ENCODE results near the gene SREBF1. TPM values are rescaled to one million over a fixed set of nuclear protein-coding genes. Genes with fewer than 3 reads are reported as not detected.

SREBF1 gene
- total RNA-seq, 1 donor from 2014 or later: 51.6 TPM

DNA sequence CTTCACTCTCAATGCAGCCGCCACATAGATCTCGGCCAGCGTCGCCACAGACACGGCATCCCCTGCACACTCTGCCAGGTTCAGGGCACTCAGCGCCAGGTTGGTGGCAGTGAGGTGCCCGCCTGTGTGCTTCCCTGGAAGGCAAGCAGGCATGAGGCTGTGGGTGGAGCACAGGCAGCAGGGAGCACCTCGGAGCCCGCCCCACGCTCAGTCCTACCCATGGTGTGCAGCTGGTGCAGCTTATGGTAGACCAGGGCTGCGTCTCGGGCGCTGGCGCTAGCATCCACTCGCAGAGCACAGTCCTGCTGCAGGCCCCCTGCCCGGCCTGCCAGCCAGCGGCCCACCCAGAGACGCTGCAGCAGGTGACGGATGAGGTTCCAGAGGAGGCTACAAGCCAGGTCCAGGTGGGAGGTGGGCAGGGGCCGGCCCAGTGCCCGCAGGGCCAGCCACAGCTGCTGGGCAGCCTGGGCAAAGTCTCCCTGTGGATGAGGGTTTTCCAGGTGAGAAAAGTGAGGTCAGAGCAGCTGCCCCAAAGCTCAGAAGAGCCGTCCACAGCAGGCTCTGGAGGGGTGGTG lies 20.5 kb downstream of the SREBF1 start:
- H3K4me3 ChIP-seq (ENCODE audit: low read depth, low read length): no peak overlapping the region
- FAIRE-seq: no peak
- H3K36me3 ChIP-seq (ENCODE audit: control insufficient read depth, insufficient read depth, low read length): peaks cover 65% of the 10 kb centered on the region
- TF ChIP-seq, protein P1, sequence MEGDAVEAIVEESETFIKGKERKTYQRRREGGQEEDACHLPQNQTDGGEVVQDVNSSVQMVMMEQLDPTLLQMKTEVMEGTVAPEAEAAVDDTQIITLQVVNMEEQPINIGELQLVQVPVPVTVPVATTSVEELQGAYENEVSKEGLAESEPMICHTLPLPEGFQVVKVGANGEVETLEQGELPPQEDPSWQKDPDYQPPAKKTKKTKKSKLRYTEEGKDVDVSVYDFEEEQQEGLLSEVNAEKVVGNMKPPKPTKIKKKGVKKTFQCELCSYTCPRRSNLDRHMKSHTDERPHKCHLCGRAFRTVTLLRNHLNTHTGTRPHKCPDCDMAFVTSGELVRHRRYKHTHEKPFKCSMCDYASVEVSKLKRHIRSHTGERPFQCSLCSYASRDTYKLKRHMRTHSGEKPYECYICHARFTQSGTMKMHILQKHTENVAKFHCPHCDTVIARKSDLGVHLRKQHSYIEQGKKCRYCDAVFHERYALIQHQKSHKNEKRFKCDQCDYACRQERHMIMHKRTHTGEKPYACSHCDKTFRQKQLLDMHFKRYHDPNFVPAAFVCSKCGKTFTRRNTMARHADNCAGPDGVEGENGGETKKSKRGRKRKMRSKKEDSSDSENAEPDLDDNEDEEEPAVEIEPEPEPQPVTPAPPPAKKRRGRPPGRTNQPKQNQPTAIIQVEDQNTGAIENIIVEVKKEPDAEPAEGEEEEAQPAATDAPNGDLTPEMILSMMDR (IDR thresholded peaks at IDR 0.05; ENCODE audit: insufficient read depth, low read length, severe bottlenecking): no peak
- no peak for DNase-seq (ENCODE audit: low read depth)
- H3K27me3 ChIP-seq (ENCODE audit: control insufficient read depth, insufficient read depth, low read length): no peaks in the 10 kb centered on the region

DNA sequence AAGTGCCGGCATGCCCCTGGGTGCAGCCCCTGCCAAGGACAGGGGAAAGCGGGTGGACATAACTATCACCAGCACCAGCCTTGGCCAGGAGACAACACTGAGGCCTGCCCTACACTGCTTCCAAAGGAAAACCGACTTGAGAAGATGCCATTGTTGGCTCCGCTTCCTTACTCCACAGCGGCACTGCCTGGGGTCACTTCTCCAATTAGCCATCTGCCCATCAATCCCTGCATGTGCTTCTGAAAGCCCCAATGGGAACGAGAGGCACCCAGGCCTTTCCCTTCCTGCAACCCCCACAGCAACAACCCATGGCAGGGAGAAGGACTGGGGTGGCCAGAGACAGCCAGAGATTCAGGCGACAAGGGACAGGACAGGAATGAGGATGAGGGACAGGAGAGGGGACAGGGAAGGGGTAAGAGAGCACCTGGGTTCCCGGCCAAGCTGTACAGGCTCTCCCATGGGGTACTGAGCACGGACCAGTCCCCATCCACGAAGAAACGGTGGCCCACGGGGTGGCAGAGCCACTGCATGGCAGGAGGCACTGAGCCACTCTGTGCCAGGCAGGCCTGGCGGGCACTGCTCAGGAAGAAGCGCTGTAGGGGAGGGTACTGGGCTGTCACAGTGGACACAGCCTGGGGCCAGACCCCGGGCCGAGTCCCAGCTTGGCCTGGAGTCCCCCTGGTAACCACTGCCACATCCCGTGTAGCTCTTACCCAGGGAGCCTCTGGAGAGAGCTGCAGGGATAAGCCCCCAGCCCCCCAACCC lies 21.2 kb downstream of the SREBF1 start:
- DNase-seq (ENCODE audit: low read depth) (no peak), FAIRE-seq (no peak)
- H3K27me3 ChIP-seq (ENCODE audit: control insufficient read depth, insufficient read depth, low read length): no peaks in the 10 kb centered on the region
- no peak overlapping the region for H3K4me3 ChIP-seq (ENCODE audit: low read depth, low read length)
- TF ChIP-seq, protein P1 (IDR thresholded peaks at IDR 0.05; ENCODE audit: insufficient read depth, low read length, severe bottlenecking): no peak
- peaks cover 64% of the 10 kb centered on the region for H3K36me3 ChIP-seq (ENCODE audit: control insufficient read depth, insufficient read depth, low read length)

GRCh38 chr17:17815062-17815406 lies 21.8 kb downstream of the SREBF1 start:
- Histone ChIP-seq H3K36me3 (ENCODE audit: control insufficient read depth, insufficient read depth, low read length) (peaks cover 61% of the 10 kb centered on the region), H3K27me3 (ENCODE audit: control insufficient read depth, insufficient read depth, low read length) (no peaks in the 10 kb centered on the region), H3K4me3 (ENCODE audit: low read depth, low read length) (no peak overlapping the region)
- DNase-seq (ENCODE audit: low read depth) (no peak), FAIRE-seq (no peak)
- TF ChIP-seq, protein P1 (IDR thresholded peaks at IDR 0.05; ENCODE audit: insufficient read depth, low read length, severe bottlenecking): no peak

DNA sequence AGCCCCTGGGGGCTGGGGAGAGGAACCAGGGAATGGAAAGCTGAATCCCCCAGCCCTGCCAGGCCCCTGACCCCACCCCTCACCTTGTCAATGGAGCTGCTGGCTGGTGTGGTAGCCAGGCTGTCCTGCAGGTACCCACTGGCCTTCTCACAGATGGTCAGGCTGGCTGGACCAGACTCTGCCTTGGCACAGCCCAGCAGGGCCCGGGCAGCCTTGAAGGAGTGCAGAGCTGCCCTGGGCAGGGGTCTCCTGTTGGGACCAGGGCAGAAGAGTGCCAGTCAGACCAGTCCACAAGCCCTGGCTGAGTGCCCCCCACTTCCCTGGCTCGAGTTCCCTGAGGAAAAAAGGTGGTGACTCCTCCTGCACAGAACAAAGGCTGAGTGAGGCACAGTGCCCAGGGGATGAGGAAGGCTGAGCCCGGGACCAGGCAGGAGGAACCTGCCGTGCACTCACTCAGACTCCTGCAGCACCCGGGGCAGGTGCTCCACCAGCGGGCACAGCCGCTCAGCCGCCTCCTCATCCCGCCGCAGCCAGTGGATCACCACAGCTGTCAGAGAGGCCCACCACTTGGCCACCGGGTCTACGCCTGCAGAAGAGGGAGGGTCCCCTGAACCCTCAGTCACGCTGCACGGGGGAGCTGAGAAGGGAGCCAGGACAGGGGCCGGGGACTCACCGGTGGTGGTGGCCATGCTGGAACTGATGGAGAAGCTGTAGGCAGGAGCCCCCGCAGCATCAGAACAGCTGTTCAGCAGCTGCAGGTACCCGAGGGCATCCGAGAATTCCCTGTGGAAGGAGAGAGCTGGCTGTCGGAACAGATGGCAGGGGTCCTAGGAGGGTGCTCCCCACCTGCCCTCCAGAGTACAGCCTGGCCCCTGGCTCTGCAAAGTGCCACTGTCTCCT lies 22.4 kb downstream of the SREBF1 start:
- FAIRE-seq: no peak
- peaks cover 56% of the 10 kb centered on the region for H3K36me3 ChIP-seq (ENCODE audit: control insufficient read depth, insufficient read depth, low read length)

GRCh38 chr17:17813725-17814095 lies 23.1 kb downstream of the SREBF1 start:
- H3K27me3 ChIP-seq (ENCODE audit: control insufficient read depth, insufficient read depth, low read length): no peaks in the 10 kb centered on the region
- TF ChIP-seq, protein P1 (IDR thresholded peaks at IDR 0.05; ENCODE audit: insufficient read depth, low read length, severe bottlenecking): no peak
- peaks cover 50% of the 10 kb centered on the region for H3K36me3 ChIP-seq (ENCODE audit: control insufficient read depth, insufficient read depth, low read length)
- DNase-seq (ENCODE audit: low read depth) (no peak), FAIRE-seq (no peak)
- no peak overlapping the region for H3K4me3 ChIP-seq (ENCODE audit: low read depth, low read length)

More for the DNA sequence above, 22.4 kb downstream of the SREBF1 start:
- DNase-seq (ENCODE audit: low read depth): no peak
- no peak overlapping the region for H3K4me3 ChIP-seq (ENCODE audit: low read depth, low read length)
- TF ChIP-seq, protein P1 (IDR thresholded peaks at IDR 0.05; ENCODE audit: insufficient read depth, low read length, severe bottlenecking): no peak
- no peaks in the 10 kb centered on the region for H3K27me3 ChIP-seq (ENCODE audit: control insufficient read depth, insufficient read depth, low read length)
